HG03571 (cell line): ENCODE data around the gene RPL35.
"Not testable (repeated sequence)": the region's sequence is repeated elsewhere in the genome, so short reads cannot be mapped to it uniquely, and the experiment has no call there.

ENCODE experiments used
- ATAC-seq: cut with Tn5 transposase; IDR thresholded peaks from one replicate; pipeline ENCODE4 v1.9.1; 2021; ENCODE audit not compliant: unreplicated experiment

Gene RPL35

DNA sequence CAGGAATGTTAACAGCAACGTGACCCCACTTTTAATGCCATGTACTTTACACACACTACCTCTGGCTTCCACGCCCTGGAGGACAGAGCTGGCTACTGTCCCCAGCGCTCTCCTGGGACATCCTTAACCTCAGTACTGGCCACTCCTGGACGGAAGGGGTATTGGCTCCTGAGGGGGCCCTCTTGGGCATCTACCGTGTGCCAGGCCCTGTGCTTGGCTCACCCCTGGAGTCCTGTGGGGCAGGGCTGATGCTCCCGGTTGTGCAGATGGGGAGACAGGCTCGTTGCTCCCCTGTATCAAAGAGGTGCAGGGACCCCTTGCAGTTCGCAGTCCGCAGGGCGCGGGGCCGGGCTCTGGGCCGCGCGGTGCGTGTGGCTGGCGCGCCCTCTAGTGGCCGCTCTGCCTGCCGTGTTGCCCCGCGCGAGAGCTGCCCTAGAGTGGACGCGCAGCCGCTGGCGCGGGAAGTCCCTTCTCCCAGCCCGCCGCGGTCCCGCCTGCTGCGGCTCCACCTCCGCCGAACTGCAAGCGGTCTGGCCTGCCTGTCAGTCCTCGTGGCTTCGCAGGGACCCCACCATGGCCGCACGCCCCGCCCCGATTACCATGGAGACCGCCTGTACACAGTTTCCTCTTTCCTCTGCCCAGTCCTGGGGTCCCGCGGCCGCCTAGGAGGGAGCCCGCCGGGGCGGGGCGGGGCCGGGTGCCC lies 8.8 kb downstream of the RPL35 start, which contains the start of gene WDR38:
TSS of gene WDR38 (plus strand) at position 632 of the 703 bp plus-strand sequence. CDS start 72 bp downstream, outside the sequence.
- ATAC-seq = no peak

DNA sequence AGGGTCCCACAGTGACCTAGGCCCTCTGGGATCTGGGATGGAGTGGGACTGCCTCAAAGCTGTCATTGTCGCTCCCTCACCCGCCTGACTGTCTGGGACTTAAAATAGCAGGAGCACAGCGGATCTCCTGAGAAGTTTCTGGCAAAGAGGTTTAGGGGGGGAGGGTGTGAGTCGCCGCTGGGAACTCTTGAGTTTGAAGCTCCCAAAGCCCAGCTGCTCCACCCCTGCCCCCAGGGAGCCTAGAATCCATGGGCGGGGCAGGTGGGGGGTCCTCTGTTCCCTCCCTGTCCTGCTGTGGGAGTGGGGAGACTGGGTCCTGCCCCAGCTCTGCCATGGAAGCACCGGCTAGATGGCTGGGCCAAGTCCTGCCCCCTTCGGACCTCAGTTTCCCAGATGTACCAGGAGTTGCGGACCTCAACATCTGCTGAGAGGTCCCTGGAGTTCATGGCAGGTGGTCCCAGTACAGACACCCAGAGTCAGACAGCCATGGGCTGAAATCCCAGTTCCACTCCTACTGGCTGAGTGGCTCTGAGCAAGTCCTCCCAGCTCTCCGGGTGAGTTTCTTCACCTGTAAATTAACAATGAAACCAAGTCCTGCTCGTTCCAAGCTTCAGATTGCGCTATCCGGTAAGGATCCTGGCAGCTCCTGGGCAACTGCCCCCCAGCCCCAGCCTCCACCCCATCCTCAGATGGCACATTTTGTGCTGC lies 9.5 kb downstream of the RPL35 start:
- ATAC-seq = no peak

DNA sequence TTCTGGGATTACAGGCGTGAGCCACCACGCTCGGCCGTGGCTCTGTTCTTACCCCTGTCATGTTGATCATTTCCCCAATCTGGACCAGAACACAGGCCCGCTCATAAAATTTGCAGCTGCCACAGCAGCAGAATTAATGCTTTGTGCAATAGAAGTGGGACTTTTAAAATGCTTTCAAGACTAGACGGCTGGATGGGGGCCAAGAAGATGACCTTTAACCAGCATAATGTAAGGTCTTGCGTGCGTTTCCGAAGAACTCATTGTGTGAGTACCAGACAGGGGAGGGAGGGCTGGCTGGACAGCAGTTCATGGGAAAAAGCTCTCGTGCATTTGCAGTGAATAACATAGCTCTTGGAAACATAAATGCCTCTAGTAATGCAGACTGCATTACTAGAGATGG lies 12.0 kb downstream of the RPL35 start:
- no peak for ATAC-seq

DNA sequence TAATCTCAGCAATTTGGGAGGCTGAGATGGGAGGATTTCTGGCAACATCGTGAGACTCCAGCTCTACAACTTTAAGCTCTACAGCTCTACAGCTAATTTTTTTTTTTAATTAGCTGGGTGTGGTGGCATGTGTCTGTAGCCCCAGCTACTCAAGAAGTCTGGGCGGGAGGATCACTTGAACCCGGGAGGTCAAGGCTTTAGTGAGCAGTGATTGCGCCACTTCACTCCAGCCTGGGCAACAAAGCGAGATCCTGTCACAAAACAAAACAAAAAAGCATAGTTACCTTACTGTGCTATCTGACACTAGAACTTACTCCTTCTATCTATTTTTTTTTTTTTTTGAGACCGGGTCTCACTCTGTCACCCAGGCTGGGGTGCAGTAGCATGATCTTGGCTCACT lies 14.8 kb downstream of the RPL35 start:
- ATAC-seq = no peak

DNA sequence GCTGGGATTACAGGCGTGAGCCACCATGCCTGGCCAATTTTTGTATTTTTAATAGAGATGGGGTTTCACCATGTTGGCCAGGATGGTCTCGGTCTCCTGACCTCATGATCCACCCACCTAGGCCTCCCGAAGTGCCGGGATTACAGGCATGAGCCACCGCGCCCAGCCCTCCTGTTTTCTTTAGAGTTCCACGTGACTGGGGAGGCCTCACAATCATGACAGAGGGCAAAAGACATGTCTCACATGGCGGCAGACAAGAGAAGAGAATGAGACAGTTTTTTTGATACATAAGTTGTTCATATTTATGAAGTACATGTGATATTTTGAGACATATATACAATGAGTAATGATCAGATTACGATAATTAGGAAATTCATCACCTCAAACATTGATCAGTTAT lies 15.3 kb downstream of the RPL35 start:
- not testable (repeated sequence) for ATAC-seq

DNA sequence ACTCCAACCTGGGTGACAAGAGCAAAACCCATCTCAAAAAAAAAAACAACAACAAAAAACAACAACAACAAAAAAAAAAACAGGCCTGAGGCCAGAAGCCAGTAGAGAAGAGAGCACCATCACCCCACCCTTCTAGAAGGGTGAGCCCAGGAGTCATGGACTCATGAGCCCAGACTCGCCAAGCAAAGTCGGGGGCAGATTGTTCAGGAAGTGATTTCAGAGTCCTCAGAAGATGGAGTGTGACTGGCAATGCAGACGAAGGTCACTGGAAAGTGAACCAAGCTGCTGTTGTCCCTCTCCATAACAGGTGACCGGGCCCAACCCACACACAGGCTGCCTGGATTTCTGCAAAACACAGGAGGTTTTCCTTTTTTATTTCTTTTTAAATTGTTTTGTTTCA lies 17.5 kb downstream of the RPL35 start:
- ATAC-seq = no peak

DNA sequence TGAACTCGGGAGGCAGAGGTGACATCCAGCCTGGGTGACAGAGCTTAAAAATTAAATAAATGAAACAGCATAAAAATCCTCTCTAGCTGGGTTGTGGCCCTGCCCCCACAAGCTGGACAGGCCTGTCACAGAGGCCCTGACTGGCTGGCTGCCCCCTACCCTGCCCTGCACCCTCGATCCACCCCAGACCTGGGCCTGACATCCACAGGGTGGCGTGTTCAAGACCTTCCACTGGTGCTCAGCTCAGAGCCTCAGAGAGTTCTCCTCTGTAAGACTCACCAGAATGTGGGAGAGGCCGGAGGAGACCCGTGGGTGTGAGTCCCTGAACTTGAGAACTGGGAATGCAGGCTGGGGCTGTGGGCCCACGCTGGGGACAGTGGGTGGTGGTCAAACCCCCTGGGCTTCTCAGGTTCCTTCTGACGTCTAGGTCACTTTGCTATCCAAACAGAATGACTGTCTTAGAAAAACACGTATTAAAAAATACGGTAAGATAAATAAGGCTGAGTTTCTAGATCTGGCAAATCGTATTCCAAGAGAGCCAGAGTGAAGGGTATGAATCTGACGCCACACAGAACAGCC lies 18.2 kb downstream of the RPL35 start:
- ATAC-seq = no peak

DNA sequence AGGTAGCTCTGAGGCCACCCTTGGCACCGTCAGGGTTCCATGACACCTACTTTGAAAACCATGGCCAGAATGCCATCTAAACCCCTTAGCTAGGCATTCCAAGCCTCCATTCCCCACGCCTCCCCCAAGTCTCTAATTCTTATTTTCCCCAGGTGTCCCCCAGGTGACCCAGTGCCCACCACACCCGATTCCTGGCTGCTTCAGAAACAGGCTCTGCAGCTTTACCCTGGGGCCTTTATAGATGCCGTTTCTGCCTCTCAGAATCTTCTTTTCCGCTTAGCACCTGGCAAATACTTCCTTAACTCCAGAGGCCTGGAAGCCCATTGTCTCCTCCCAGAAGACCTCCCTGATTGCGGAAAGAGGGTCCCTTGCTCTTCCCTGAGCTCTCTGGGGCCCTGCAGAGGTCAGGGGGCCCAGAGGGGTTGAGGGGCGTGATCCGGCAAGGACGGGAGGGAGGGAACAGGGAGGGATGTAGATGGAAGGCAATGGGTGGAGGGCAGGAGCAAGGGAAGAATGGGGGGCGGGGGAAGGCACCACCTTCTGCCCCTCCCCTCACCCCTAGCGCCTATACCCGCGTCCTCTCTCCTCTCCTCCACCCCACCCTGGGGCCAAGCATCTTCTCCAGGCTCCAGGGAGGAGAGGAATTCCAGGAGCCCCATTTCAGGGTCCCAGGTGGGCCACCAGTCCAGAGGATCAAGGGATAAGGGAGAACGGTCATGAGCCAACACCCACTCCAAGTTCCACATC lies 20.5 kb downstream of the RPL35 start:
- no peak for ATAC-seq

DNA sequence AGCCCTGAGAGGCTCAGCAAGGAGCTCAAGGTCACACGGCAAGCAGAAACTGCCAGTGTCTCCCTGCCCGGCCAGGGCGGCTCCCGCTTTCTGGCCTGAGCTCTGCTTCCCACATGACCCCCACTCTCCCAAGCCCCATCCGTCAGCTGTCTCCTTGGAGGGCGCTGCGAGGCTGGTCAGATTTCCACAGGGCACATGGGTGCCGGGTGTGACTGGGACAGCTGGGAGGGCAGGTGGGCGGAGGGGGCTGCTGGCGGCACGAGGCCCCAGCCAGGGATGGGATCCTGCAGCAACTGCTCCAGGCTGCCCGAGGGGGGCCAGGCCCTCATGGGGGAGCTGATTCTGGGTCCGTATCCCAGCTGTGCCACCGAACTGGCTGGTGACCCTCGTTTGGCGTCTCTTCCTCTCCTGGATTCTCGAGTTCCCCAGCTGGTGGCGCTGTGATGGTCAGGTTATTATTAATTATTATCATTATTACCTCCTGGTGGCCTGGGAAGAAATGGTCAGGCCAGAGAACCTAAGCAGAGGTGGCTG lies 21.4 kb downstream of the RPL35 start:
- no peak for ATAC-seq

DNA sequence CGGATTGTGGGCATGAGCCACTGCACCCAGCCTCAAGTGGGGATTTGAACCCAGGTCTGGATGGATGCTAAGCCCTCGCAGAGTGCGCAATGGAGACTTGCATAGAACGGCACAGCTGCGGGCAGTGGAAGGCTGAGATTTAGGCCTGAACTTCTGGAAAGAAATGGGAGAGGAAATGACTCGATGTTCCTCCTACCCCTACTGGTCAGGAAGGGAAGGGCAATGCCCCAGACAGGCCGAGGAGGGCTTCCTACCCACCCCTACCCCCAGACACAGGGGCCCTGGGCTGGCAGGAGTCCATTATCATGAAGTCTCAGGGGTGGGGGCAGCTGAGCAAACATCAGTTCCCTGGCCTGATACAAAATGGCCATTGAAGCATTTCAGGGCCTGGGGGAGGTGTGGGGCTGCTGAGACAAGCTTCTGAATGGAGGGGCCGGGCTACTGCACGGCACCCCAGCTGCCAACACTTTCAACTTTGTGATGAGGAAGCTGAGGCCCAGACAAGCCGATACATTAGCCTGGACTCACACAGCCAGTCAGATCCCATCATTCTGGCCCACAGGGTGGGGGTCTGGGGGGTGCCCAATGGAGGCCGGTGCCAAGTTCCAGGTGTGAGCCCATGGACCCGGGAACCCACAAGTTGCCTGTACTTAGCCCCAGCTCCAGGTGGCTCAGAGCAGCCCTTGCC lies 22.0 kb downstream of the RPL35 start:
- ATAC-seq = no peak

DNA sequence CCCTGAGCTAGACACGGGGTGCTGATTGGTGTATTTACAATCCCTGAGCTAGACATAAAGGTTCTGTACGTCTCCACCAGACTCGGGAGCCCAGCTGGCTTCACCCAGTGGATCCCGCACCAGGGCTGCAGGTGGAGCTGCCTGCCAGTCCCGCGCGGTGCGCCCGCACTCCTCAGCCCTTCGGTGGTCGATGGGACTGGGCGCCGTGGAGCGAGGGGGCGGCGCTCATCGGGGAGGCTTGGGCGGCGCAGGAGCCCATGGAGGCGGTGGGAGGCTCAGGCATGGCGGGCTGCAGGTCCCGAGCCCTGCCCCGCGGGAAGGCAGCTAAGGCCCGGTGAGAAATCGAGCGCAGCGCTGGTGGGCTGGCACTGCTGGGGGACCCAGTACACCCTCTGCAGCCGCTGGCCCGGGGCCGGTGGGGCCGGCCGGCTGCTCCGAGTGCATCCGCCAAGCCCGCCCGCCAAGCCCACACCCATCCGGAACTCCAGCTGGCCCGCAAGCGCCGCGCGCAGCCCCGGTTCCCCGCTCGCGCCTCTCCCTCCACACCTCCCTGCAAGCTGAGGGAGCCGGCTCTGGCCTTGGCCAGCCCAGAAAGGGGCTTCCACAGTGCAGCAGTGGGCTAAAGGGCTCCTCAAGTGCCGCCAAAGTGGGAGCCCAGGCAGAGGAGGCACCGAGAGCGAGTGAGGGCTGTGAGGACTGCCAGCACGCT lies 23.0 kb downstream of the RPL35 start:
- not testable (repeated sequence) for ATAC-seq

DNA sequence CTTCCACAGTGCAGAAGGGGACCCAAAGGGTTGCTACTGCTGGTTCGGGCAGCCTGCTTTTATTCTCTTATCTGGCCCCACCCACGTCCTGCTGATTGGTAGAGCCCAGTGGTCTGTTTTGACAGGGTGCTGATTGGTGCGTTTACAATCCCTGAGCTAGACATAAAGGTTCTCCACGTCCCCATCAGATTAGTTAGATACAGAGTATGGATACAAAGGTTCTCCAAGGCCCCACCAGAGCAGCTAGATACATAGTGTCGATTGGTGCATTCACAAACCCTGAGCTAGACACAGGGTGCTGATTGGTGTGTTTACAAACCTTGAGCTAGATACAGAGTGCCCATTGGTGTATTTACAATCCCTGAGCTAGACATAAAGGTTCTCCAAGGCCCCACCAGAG lies 23.6 kb downstream of the RPL35 start:
- ATAC-seq = not testable (repeated sequence)

DNA sequence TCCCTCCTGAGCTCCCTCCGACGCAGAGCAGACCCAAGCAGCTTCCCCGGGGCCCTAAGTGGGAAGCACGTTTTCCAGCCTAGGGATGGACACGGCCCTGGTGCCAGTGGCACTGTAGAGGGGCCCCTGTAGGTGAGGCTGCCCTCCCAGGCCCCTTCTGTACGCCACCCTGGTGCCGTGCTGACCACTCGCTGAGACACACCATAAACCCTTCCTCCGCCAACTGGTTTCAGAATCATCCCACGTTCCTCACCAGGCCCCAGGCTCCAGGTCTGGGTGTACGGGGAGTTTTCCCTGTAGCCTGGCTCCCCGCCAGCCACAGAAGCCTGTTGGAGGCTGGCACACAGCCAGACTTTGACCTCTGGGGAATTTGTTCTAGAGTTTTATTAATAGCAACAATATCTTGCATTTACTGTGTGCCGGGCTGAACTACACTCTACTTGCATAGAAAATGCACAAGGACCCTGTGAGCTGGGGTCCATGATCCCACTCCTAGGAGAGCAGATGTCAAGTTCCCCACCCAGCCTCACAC lies 26.7 kb downstream of the RPL35 start:
- ATAC-seq = no peak

DNA sequence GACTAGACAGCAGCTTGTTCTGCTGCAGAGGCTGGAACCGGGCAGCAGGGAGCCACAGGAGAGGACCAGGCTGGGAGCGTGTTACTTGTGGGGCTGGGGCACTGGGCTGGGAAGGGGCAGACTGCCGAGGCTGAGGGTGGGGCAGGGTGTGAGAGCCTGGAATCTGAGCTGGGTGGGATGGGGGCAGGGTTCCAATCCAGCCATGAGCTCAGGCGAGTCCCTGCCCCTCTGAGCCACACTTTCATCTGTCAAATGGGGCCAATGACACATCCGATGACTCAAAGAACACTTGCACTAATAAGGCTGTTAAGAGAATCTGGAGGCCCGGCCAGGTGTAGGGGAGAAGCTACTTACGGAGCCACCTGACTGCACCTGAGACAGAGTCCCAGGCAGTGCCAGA lies 27.2 kb downstream of the RPL35 start:
- ATAC-seq = no peak

DNA sequence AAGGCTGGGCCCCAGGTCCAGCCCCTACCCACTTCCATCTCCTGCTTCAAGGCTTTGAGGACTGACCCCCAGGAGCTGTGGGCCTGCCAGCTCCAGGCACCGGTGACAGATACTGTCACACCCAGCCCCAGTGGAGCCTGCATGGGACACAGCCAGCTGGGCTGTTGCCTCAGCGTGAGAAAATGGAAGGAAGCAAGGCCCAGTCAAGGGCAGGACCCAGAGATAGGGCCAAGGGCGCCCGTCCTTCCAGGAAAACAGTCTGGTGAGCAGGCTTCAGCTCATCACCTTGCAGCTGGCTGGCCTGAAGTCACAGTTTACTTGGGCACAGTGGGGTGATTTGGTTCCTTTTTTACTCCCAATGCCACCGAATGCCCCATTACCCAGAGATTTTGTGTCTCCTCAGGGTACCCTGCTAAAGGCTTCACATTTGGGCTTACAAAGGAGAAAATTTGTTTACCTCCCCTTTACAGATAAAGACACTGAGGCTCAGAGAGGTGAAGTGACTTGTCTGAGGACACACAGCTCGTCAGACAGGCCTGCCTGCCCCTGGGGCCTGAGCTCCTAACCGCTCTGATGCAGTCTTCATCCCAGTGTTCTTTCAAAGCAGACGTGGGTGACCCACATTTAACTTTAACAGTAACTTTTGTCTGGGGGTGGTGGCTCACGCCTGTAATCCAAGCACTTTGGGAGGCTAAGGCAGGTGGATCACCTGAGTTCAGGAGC lies 30.0 kb downstream of the RPL35 start:
- ATAC-seq = no peak

DNA sequence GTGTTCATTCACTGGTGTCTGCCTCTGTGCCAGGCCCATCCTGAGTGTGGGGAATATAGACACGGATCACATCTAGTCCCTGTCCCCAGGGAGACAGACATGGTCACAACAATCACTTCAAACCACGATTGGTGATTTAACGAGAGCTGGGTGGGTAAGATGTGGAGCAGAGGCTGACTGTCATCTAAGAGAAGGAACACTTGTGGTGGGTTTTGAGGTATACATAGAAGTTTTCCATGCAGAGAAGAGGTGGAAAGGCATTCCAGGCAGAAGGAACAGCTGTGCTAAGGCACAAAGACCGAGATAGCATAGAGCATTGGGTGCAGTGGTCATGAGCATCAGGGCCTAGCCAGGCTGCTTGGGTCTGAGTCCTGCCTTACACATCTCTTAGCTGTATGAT lies 31.2 kb downstream of the RPL35 start:
- no peak for ATAC-seq

DNA sequence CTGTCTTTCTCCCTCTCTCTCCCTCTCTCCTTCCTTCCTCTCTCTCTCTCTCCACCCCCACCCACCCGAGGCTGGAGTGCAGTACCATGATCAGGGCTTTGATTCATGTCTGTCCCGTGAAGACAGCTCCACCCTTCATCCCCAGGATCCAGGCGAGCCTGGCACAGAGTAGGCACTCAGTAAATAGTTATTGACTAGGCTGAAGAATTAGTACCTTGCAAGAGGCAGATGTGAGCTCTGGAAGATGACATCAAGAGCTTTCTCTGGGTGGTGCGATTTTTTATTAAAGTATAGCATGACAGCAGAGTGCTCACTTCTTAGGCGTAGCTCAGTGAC lies 32.5 kb downstream of the RPL35 start:
- no peak for ATAC-seq

DNA sequence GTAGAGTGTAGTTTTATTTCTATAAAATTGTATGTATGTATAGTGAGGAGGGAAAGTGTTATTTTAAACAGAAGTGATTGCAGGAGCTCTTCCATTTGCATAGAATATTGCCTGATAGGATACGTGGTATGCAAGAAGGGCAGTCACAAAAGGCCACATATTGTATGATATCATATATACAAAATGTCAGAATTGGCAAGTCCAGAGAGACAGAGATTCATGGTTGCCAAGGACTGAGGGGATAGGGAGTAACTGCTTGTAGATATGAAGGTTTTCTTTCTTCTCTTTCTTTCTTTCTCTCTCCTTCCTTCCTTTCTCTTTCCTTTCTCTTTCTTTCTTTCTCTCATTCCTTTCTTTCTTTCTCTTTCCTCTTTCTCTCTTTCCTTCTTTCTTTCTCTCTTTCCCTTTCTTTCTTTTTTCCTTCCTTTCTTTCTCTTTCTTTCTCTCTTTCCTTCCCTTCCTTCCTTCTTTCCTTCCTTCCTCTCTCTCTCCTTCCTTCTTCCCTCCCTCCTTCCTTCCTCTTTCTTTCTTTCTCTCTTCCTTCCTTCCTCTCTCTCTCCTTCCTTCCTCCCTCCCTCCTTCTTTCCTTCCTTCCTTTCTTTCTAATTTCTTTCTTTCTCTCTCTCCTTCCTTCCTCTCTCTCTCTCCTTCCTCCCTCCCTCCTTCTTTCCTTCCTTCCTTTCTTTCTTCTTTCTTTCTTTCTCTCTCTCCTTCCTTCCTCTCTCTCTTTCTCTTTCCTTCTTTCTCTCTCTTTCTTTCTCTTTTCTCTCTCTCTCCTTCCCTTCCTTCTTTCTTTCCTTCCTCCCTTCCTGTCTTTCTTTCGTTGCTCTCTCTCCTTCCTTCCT lies 33.0 kb downstream of the RPL35 start:
- ATAC-seq = no peak
